HG02970 (cell line): ENCODE data around the gene C12orf76.

Source experiments
- ATAC-seq: cut with Tn5 transposase; IDR thresholded peaks from one replicate; pipeline ENCODE4 v1.9.1; 2021; ENCODE audit warnings: mild to moderate bottlenecking, moderate library complexity, moderate number of reproducible peaks; ENCODE audit not compliant: unreplicated experiment, low FRiP score

C12orf76 gene

DNA sequence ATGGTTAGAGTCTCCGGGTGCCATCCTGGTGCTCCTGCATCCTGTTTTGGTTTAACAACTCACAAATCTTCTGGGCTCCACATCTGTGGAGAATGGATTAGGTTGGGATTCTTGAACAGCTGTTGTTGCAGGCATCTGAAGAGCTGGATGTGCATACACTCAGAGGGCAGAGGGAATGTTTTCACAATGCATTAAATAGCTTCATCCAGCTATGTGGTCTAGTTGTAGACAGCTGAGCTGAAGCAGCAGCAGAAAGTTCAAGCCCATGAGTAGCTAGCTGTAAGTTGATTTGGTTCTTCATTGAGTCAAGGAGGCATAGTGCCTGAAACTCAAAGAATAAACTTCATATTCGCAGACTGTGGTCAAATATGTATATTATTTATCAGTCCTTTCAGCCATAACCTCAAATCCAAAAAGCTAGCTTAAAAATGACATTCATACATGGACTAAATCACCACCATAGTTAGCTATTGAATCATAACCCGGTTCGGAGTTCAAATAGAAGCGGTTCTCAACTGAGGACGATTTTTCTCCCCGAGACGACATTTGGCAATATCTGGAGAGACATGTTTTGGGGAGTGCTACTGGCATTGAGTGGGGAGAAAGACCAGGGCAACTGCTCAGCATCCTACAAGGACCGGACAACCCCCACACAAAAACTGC, 50.0 kb downstream of the C12orf76 start:
- ATAC-seq: no peak

DNA sequence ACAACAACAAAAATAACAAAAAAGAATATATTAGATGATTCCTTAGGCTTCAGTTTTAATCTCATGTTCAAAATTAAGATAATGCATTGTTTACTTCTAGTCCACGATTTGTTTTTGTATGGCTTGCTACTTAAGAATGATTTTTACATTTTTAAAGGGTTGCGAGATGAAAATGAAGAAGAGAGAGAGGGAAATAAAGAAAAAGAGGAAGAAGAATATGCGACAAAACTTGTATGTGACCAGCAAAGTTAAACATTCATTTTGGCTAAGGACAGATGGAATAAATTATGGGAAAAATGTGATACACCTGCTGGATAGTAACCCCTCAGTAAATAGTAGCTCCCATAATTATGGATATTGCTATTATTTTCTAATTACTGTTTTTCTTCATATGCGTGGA, 50.9 kb downstream of the C12orf76 start:
- ATAC-seq: no peak

DNA sequence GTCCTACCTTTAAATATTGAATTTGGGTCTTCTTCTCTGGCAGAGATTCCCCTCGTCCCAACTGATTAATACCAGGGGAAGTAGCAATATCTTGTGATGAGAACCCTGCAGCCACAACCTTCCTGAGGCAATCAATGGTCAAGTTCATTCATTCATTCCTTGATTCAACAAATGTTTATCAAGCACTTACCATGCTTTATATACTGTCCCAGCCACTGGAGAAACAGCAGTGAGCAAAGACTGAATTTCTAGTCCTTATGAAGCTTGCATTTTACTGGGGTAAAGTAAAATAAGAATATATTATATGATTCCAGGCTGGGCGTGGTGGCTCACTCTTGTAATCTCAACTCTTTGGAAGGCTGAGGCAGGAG, 51.9 kb downstream of the C12orf76 start:
- ATAC-seq: no peak

DNA sequence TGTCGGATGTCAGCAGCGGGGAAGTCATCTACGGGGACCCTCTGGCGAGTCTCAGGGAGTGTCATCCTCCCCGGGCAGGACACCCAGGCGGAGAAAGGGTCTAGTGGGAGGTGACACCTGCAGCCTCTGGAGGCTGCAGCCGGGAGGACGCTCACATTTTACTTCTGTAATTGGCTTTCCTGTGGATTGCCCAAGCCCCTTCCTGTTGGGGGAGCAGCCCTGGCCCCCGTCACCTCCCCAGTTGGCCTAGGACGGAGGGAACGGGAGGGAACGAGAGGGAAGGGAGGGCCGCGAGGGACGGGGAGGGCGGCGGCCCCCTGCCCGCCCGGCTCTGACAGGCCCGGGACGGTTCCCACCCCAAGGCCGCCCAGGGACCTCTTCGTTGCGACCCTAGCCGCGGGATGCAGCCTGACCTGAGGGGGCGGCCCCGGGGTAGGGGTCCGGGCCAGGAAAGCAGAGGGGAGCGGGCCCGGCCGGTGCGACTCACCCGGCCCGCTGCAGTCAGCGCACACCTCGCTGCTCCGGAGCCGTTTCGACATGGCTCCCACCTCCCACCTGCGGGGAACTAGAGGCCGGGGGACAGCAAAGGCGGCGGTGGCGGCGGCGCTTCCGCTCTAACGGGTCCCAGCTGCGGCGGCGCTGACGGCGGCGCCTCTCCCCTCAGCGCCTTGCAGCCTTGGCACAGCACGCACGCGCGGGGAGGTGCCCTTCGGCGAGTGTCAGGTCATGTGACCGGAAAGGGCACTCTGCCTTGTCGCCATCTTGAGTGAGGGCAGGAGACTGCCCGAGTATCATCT, 52.4 kb downstream of the C12orf76 start, which contains the start of gene GIT2:
GIT2 (minus strand) TSS at position 683 of the 797 bp plus-strand sequence; CDS start at position 539, 144 bp downstream.
- peak; percentile 61 for ATAC-seq

DNA sequence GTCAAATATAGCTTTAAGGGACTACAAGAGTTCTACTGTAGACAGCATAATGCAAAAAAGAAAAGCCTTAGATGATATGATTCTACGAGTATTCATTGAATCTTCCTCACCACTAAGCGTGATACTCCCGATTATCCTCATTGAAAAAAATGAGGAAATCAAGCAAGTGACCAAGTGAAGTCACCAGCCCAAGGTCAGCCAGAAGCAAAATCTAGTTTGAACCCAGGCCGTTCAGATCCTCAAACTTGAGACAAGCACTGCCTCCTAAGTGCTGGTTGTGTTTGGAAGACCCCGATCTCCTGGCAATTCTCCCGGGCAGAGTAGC, 53.0 kb downstream of the C12orf76 start:
- no peak for ATAC-seq

DNA sequence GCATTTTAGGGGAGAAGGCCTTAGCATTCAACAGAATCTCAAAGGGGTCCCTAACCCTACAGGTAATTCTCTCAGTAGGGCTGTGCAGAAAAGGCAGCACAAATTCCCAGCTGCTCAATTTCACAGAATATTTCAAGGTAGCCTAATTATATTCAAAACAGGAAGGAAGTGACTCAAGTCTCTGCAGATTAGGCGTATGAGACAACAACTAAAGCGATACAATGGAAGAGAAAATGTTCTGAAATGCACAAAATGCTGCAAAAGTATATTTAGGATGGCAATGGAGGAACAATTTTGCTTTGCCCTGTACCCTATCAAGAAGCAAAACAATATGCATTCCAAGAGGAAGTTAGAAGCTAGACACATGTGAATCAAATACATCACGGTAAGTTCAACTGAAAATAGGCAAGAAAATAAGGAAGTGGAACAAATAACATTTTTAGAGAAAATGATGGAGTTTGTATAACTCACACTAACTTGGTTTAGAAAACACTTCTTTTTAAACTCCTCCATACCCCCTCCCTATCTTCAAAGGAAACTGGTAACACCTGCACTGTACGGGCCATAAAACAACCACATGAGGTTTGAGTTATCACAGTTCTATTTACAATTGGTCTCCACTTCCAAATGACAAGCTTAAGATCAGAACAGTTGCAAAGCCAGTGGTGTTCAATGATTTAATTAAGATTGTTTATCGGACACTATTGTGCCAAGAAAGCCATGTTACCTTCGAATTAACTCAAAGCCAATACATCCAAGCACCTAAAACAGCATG, 53.7 kb downstream of the C12orf76 start:
- ATAC-seq: no peak

DNA sequence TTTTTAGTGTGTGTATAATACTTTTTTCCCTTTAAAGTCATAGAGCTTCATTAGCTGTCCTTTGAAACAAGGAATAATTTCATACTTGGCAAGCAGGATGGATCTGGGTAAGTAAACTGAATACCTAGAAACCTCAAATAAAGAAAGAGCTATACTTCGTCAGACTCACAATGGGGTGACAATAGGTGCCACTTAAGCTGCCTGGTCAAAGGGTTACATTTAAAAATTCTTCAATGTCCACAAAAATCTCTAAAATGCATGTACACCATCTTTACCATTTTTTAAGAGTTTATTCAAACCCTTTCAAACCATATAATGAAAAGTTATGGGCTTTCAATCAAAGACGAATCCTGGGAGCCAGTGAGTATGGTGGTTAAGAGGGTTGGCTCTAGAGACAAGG, 55.2 kb downstream of the C12orf76 start:
- no peak for ATAC-seq

DNA sequence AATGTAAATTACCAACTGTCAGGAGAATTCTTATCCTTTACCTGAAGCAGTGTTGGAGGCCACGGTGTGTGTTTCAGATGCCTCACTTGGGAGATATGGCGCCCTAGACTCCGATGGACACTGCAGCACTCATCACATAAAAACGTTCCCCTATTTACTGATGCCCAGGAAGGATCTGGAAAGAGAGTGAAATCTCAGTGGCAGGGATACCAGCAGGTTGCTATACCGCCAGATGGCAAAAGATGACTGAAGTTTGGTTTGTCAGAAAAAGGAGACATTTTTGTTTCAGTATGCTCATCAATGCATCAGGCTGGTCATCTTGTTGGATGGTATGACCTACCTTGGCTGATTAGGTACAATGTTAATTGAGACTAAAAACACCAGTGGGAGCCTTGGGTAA, 56.7 kb downstream of the C12orf76 start:
- ATAC-seq: no peak
